ENCODE measurements around the gene ADORA1.

- no peak for TF ChIP-seq POLR2AphosphoS5 (IDR thresholded peaks at IDR 0.05; ENCODE audit: borderline replicate concordance, low read depth, low read length)
- TF ChIP-seq FOXP2 (optimal IDR thresholded peaks at IDR 0.05; ENCODE audit: control extremely low read depth, extremely low read length, insufficient read depth) = no peak
Measured at GRCh38 chr1:203093754-203094410, 33.6 kb upstream of the ADORA1 start.
